IMR-90 (cell line): Measurements from ENCODE around the gene GAREM1. TPM values are rescaled to one million over a fixed set of nuclear protein-coding genes. Genes with fewer than 3 reads are reported as not detected.

Experiments used
- ATAC-seq: fragments of 200-7000 bp; cut with Tn5 transposase; 2 replicates; pipeline ENCODE4 v1.9.1; 2020; ENCODE audit warnings: low read depth, mild to moderate bottlenecking, moderate library complexity
- BruUV-seq: library from RNA; stranded (reverse); fragments of 400-500 nt; replicated peaks from 2 replicates; lab custom pipeline; 2021; lab: Mats Ljungman, UMichigan
- CTCF ChIA-PET: fragments of 300-600 bp; formaldehyde crosslinking; extraction: SDS; loops from one replicate; lab custom pipeline; 2021; ENCODE audit warnings: antibody characterized with exemption; lab: Yijun Ruan, JAX
- POLR2A ChIA-PET: fragments of 300-600 bp; sonication (Branson Sonifier 250); formaldehyde crosslinking; loops from one replicate; lab custom pipeline; 2022; ENCODE audit warnings: antibody characterized with exemption; ENCODE audit not compliant: unreplicated experiment; lab: Charles Lee
- DNase-seq: peaks from one replicate; pipeline ENCODE4 v3.0.0; 2013
- H2AFZ ChIP-seq: replicated peaks from 2 replicates; pipeline ENCODE3; 2013; ENCODE audit warnings: low read length, mild to moderate bottlenecking; ENCODE audit not compliant: poor library complexity
- H2AK5ac ChIP-seq: 2 replicates; pipeline ENCODE4 v1.6.1; 2013; ENCODE audit warnings: low read depth, low read length, inconsistent platforms
- H2AK9ac ChIP-seq: replicated peaks from 2 replicates; pipeline ENCODE3; 2013; ENCODE audit warnings: mild to moderate bottlenecking, low read depth, low read length, moderate library complexity; ENCODE audit not compliant: poor library complexity
- H2BK120ac ChIP-seq: 2 replicates; pipeline ENCODE4 v1.6.1; 2013; ENCODE audit warnings: low read depth, low read length, inconsistent platforms
- H2BK15ac ChIP-seq: 3 replicates; pipeline ENCODE4 v1.6.1; 2013; ENCODE audit warnings: low read depth, low read length, inconsistent platforms
- H2BK20ac ChIP-seq: 2 replicates; pipeline ENCODE4 v1.6.1; 2013; ENCODE audit warnings: low read depth, mild to moderate bottlenecking, inconsistent platforms, low read length, moderate library complexity
- H2BK5ac ChIP-seq: 2 replicates; pipeline ENCODE4 v1.6.1; 2013; ENCODE audit warnings: mild to moderate bottlenecking, low read depth, low read length, inconsistent platforms; ENCODE audit not compliant: poor library complexity, severe bottlenecking
- H3K14ac ChIP-seq: replicated peaks from 2 replicates; pipeline ENCODE4 v1.6.1; 2013; ENCODE audit warnings: low read depth, low read length, inconsistent platforms
- H3K18ac ChIP-seq: 2 replicates; pipeline ENCODE4 v1.6.1; 2013; ENCODE audit warnings: low read depth, low read length, control low read depth
- H3K23ac ChIP-seq: 2 replicates; pipeline ENCODE4 v1.6.1; 2013; ENCODE audit warnings: low read depth, low read length, inconsistent platforms
- H3K27ac ChIP-seq: 2 replicates; pipeline ENCODE4 v1.5.1; 2013; ENCODE audit warnings: mild to moderate bottlenecking, control low read depth, low read length; ENCODE audit not compliant: insufficient read depth
- H3K27me3 ChIP-seq: 2 replicates; pipeline ENCODE4 v1.6.1; 2013; ENCODE audit warnings: low read length; ENCODE audit not compliant: control insufficient read depth, insufficient read depth
- H3K36me3 ChIP-seq: 2 replicates; pipeline ENCODE4 v1.6.1; 2013; ENCODE audit warnings: low read length, mixed read lengths; ENCODE audit not compliant: control insufficient read depth, insufficient read depth
- H3K4ac ChIP-seq: 2 replicates; pipeline ENCODE4 v1.6.1; 2013; ENCODE audit warnings: low read depth, low read length, inconsistent platforms
- H3K4me1 ChIP-seq: 2 replicates; pipeline ENCODE4 v1.6.1; 2013; ENCODE audit warnings: low read length, mixed read lengths; ENCODE audit not compliant: control insufficient read depth, insufficient read depth
- H3K4me2 ChIP-seq: 2 replicates; pipeline ENCODE4 v1.6.1; 2013; ENCODE audit warnings: low read depth, mild to moderate bottlenecking, control low read depth, low read length, moderate library complexity
- H3K4me3 ChIP-seq: 2 replicates; pipeline ENCODE4 v1.5.1; 2013; ENCODE audit warnings: low read depth, mild to moderate bottlenecking, control low read depth, low read length, moderate library complexity; ENCODE audit not compliant: insufficient read depth
- H3K56ac ChIP-seq: 2 replicates; pipeline ENCODE4 v1.6.1; 2013; ENCODE audit warnings: low read length, inconsistent platforms; ENCODE audit not compliant: insufficient read depth; ENCODE audit errors: extremely low read depth
- H3K79me1 ChIP-seq, 2 experiments: 2 replicates each; pipeline ENCODE4 v1.6.1; 2013; ENCODE audit warnings: low read length in 2 of 2, inconsistent platforms in 1 of 2, low read depth in 1 of 2
- H3K9ac ChIP-seq: 2 replicates; pipeline ENCODE4 v1.6.1; 2013; ENCODE audit warnings: low read depth, low read length, control low read depth
- H3K9me1 ChIP-seq: 2 replicates; pipeline ENCODE4 v1.6.1; 2013; ENCODE audit warnings: low read length, inconsistent platforms; ENCODE audit not compliant: insufficient read depth
- H3K9me3 ChIP-seq: 2 replicates; pipeline ENCODE4 v1.6.1; 2013; ENCODE audit warnings: low read length; ENCODE audit not compliant: control insufficient read depth, insufficient read depth
- H4K20me1 ChIP-seq: 2 replicates; pipeline ENCODE4 v1.6.1; 2013; ENCODE audit warnings: low read length, inconsistent platforms; ENCODE audit not compliant: insufficient read depth
- H4K5ac ChIP-seq: 2 replicates; pipeline ENCODE4 v1.6.1; 2013; ENCODE audit warnings: mild to moderate bottlenecking, low read depth, low read length, control low read depth
- H4K8ac ChIP-seq, 2 experiments: 2 replicates each; pipeline ENCODE4 v1.6.1; 2013; ENCODE audit warnings: low read depth in 2 of 2, low read length in 2 of 2, control low read depth in 1 of 2, inconsistent platforms in 1 of 2
- H4K91ac ChIP-seq: 2 replicates; pipeline ENCODE4 v1.6.1; 2013; ENCODE audit warnings: low read depth, low read length, inconsistent platforms; ENCODE audit not compliant: insufficient read depth
- FOS ChIP-seq: fragments of 150-350 bp; IDR thresholded peaks from 2 replicates; pipeline ENCODE4 v1.6.1; 2016; ENCODE audit warnings: low read depth, low read length
- MAFK ChIP-seq: IDR thresholded peaks from 2 replicates; pipeline ENCODE4 v1.6.1; 2012; ENCODE audit warnings: low read depth, low read length, improper control_type of control experiment
- WGBS, 2 experiments: methylation state at CpG; one replicate each; pipeline versions ENCODE4 v1.1.5 to v1.1.7; 2013; ENCODE audit warnings: missing lambda C conversion rate in 2 of 2; ENCODE audit not compliant: insufficient read length in 1 of 2; ENCODE audit errors: extremely low coverage in 2 of 2; 5-methylcytosine and 5-hydroxymethylcytosine counted together
- dilution Hi-C: fragments of 300-500 bp; cut with HindIII; formaldehyde crosslinking; loops from one replicate; pipeline ENCODE4 v1.14.3; 2018; ENCODE audit warnings: low sequenced_read_pairs; ENCODE audit not compliant: unreplicated experiment
- in situ Hi-C: fragments of 300-500 bp; cut with MboI; formaldehyde crosslinking; loops from 3 replicates; pipeline ENCODE4 v1.14.3; 2019; ENCODE audit warnings: low sequenced_read_pairs, inconsistent platforms, mixed read lengths
- intact Hi-C: fragments of 100-400 bp; cut with micrococcal nuclease; formaldehyde crosslinking; loops from 2 replicates; pipeline ENCODE4 v1.10.0; 2022
- polyA plus RNA-seq, 3 experiments: library from polyadenylated mRNA; depleted of rRNA; stranded (reverse); fragments of >200 nt; gene quantifications; 2 replicates each; pipeline ENCODE4 v1.2.3, GENCODE V29; 2012; ENCODE audit warnings: low replicate concordance in 1 of 3
- total RNA-seq: library from RNA; depleted of rRNA; stranded (reverse); fragments of >200 nt; gene quantifications from 2 replicates; pipeline ENCODE4 v1.2.3, GENCODE V29; 2012

GAREM1 gene
- total and polyA plus RNA-seq, 2 of the 4 experiments (the other 2 are of a cell fraction), result 1.4 to 2.3 TPM

DNA sequence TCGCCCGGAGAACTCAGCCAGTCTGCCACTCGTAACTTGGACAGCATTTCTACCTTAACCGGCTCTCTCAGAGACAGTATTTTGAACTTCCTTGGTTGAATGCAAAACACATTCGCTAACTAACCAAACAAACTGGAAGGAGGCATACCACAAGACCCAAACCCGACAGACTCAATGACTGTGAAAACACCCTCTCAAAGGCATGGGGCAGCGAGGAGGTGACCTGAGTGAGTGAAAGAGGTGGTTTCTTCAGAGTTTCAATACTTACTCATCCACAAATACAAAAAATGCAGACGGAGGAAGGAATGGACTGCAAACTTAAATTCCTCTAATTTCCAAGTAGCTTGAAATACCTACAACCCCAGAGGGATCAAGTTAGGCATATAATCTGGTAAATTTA is 132.9 kb downstream of the GAREM1 start:
- Histone ChIP-seq H3K9me1 (no peaks in the 10 kb centered on the region), H3K4me1 (peaks cover 3% of the 10 kb centered on the region; the same call in 1 of the 2 replicates), H3K18ac (no peak overlapping the region), H3K36me3 (no peaks in the 10 kb centered on the region), H4K20me1 (no peaks in the 10 kb centered on the region), H3K14ac (no peak overlapping the region), H2BK15ac (no peak overlapping the region), H2AK5ac (no peak overlapping the region), H3K9ac (no peak overlapping the region), H4K91ac (no peak overlapping the region), H2BK120ac (no peak overlapping the region), H3K4me2 (no peak overlapping the region), H4K5ac (no peak overlapping the region), H3K56ac (no peak overlapping the region), H3K4ac (no peak overlapping the region), H2BK5ac (no peak overlapping the region), H3K23ac (no peak overlapping the region), H3K27ac (no peak overlapping the region), H3K9me3 (no peaks in the 10 kb centered on the region), H3K79me1 (no peaks in the 10 kb centered on the region), H2AFZ (no peak overlapping the region), H4K8ac (no peak overlapping the region), H3K4me3 (no peak overlapping the region), H3K27me3 (no peaks in the 10 kb centered on the region), H2BK20ac (no peak overlapping the region), H2AK9ac (no peak overlapping the region)
- no peak for TF ChIP-seq FOS
- TF ChIP-seq MAFK, result no peak
- BruUV-seq, result no TSS peak
- ATAC-seq (no peak), DNase-seq (no peak)
- ChIA-PET POLR2A (no interaction called here), CTCF (interaction anchor here (1.0 kb wide), 1 partner anchor 13 kb away, joined by 3 read pairs; no protein-coding TSS in a partner anchor)
- dilution Hi-C loops (no loop called here), intact Hi-C loops (no loop called here), in situ Hi-C loops (no loop called here)
- WGBS, 2 experiments, result no CpG with 5 or more reads among the region's 8 CpGs
